IPS-NIHi7 (cell line): ENCODE results near the gene SPTLC2.

ENCODE experiments used
- DNase-seq: peaks from one replicate; pipeline ENCODE4 v3.0.0; 2012; ENCODE audit warnings: mixed read lengths; ENCODE audit errors: extremely low spot score

The SPTLC2 gene

DNA sequence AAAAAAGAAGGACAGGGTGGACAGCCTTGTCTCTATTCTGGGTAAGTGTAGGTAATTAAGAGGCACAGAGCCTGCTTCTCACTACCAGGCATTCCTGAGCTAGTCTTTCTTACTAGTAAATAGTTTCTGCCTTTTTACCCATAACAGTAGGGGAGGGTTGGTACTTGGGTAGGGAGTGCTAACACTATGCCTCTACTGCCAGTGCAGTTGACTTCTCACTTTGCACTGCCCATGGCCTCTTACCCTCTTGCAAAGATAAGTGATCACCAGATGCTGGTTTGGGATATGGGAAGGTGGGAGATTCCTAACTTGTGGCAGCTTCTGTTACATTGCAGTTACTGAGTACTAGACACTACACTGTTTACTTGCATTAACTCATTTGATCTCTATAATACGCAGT lies 146.9 kb downstream of the SPTLC2 start:
- DNase-seq: no peak

DNA sequence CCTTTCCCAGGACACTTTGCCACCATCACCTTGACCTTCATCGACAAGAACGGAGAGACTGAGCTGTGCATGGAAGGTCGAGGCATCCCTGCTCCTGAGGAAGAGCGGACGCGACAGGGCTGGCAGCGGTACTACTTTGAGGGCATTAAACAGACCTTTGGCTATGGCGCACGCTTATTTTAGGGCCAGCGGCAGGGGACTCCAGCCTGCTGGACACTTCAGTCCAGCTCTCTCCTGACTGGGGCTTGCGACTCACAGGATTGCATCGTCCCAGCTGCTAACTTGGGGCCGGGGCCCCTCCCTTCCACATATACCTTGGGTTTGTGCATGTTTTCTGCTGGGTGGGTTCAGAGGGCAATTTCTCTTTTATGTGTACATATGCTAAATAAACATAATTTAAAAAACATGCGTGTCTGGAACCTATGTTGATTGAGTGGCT lies 147.4 kb downstream of the SPTLC2 start:
- no peak for DNase-seq

DNA sequence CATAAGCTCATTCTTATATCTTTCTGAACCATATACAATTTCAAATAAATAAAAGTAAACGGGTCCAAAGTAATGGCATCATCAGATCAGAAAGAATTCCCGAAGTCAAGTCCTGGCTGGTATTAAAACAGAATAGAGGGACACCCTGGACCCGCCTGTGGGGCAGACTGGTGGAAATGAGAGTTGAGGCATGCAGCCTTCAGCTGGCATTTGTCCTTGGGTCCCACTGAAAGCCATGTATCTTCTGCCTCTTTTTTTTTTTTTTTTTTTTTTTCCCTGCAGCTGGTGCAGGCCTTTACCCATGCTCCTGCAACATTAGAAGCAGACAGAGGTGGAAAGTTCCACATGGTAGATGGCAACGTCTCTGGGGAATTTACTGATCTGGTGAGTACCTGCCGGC lies 148.6 kb downstream of the SPTLC2 start:
- DNase-seq: no peak

DNA sequence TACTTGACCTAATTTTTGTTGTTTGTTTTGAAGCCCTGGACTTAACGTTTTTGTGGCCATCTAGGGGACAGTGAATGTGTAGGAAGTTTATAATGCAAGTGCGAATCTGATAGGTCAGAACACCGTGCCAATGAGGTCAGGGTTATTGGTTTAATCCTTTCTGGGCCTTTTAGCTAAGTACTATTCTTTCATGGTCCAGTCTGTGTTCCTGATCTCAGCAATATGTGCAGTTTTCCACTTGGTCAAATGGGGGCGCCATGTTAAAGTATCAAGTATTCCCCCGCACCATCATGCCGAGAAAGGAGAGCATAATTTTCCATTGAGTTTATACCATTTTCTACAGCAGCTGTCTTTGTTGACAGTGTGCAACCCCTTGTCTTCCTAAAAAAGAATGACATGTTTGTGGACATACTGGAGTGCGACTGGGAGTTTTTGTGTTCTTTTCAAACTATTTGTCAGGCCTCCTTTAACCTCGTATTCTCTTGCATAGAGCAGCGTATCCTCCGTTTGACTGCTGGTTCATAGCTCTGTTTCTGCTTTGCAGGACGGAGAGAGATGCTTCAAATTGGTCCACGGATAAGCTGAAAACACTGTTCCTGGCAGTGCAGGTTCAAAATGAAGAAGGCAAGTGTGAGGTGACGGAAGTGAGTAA lies 157.2 kb downstream of the SPTLC2 start:
- DNase-seq: peak; percentile 65

DNA sequence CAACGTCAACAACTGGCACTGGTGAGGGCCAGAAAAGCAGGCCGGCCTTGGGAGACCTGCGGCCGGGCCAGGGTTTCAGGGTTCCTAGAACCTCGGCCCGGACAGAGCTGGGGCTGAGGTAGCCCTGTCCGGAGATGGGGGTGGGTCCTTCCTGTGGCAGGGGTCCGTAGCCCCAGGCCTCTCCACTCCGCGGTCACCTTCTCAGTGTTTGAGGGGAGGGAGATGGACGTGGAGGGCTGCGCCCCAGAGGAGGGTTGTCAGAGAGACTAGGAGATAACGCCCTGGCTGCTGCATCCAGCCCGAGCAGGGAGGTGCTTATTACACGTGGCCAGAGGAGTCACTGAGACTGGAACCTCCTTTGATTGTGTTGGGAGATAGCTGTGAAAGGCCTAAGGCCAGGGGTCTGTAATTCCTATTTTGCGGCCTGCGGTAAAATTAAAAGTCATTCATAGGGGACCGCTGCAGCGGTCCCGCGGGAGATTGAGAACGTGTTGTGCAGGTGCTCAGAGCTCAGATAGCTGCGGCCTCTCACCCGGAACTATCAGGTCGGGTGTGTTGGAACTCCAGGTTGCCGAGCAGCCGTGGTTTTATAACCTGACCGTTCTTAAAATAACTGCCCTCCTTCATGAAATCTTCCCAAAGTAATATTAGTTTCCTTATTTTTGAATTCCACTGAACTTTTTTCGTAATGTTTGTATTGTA lies 158.0 kb downstream of the SPTLC2 start:
- no peak for DNase-seq

DNA sequence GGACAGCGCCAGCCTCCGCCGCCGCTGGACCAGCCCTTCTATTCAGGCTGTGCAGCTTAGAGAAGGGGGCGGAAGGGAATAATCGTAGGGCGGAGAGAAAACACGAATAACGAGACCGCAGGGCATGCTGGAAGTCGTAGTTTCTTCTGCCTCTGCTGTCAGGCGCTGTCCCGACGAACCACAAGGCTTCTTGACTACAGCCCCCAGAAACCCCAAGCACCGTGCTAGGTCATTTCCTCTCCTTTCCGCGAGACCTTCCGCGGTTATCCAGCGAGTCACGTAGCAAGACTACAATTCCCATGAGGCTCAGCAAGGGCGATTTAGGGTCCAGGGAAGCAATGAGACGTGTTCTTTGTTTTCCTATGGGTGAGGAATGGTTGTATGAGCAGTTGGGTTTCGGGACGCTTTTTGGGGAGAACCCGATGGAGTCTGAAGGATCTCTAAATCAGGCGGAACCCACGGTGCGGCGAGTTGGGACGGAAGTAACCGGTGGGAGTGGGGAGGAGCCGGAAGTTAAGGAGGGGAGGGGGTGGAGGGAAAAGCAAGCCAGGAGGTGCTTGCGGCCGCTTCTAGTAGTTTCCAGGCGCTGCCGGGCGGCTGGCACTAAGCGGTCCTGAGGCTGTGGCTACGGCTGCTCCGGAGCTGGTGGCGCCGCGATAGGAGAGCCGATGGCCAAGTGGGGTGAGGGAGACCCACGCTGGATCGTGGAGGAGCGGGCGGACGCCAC lies 158.8 kb downstream of the SPTLC2 start, which contains the start of the genes AHSA1 and VIPAS39:
AHSA1 (plus strand) TSS at position 572 of the 727 bp plus-strand sequence; CDS start at position 669, 97 bp downstream.
VIPAS39 (minus strand) TSS at position 80 of the 727 bp plus-strand sequence. CDS start 3,499 bp downstream, outside the sequence.
- peak; percentile 95 for DNase-seq

DNA sequence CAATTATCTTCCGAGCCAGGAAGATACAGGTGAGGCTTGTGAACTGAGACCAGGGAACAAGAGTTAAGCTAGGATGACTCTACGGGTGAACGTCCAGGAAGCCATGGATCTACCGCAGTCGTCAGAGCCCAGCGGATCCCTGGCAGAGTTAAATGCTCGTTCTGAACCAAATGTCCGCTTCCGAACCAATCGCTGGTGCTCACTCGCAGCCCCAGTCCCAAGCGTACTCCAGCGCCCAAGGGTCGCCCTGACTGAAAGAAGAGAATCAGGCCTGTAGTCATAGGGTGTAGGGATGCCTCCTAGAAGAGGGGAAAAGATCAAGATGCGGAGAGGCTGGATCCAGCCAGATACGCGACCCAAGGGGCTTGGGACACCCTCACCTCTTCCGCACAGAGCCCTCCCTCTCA lies 159.3 kb downstream of the SPTLC2 start:
- peak; percentile 41 for DNase-seq
